HG03520 (cell line): Measurements from ENCODE around the gene PRMT5.

ENCODE experiments used
- ATAC-seq: cut with Tn5 transposase; IDR thresholded peaks from one replicate; pipeline ENCODE4 v1.9.1; 2021; ENCODE audit warnings: mild to moderate bottlenecking, moderate library complexity; ENCODE audit not compliant: unreplicated experiment

Gene PRMT5

DNA sequence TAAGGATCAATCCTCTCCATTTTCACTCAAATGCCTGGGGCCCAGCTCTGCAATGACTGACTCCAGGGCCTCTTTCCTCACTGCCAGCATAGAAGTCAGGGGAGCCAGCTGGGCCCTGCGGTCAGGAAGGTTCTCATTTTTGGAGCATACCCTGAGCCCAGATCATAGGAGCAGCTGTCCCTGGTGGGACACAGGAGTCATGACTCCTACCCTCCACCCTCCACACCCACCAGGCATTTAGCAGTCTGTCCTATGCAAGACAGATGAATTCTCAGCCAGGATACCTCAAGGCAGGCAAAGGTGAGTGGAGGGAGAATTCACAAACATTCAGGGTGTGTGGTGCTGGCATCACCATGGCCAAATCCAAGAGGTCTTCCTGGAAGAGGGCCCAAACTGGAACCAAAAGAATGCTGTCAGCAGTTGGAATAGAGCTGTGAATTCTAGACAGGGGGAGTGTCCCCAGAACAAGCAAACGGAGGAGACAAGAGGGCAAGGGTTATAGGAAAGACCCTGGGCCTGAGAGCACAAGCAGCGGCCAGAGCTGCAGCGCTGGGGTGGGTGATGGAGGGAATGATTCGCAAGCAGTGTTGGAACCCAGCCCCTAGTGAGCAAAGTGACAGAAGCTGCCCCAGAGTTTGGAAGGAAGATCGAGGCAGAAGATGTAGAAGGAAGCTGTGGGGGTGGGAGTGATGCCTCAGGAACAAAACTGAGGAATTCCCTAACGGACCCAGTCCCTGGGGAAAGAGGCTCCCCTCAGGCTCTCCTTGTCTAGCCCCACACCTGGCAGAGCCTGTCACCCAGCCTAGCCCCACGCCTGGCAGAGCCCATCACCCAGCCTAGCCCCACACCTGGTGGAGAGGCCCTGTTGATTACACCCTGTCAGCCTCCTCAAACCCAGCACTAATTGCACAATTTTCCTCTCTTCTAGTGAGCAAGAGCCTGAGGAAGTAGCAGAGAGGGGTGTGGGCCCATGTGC, 50.6 kb downstream of the PRMT5 start:
- ATAC-seq: no peak

DNA sequence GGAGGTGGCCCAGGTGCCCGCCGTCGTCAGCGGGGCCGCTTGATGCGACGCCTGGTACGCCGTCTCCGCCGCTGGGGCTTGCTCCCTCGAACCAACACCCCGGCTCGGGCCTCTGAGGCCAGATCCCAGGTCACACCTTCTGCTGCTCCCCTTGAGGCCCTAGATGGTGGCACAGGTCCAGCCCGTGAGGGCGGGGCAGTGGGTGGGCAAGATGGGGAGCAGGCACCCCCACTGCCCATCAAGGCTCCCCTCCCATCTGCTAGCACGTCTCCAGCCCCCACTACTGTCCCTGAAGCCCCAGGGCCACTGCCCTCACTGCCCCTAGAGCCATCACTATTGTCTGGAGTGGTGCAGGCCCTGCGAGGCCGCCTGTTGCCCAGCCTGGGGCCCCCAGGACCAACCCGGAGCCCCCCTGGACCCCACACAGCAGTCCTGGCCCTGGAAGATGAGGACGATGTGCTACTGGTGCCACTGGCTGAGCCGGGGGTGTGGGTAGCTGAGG, 52.1 kb downstream of the PRMT5 start:
- no peak for ATAC-seq

DNA sequence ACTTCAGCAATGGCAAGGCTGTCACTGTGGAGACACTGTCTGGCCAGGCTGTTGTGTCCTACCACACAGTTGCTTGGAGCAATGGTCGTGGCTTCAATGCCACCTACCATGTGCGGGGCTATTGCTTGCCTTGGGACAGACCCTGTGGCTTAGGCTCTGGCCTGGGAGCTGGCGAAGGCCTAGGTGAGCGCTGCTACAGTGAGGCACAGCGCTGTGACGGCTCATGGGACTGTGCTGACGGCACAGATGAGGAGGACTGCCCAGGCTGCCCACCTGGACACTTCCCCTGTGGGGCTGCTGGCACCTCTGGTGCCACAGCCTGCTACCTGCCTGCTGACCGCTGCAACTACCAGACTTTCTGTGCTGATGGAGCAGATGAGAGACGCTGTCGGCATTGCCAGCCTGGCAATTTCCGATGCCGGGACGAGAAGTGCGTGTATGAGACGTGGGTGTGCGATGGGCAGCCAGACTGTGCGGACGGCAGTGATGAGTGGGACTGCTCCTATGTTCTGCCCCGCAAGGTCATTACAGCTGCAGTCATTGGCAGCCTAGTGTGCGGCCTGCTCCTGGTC, 53.3 kb downstream of the PRMT5 start:
- no peak for ATAC-seq

DNA sequence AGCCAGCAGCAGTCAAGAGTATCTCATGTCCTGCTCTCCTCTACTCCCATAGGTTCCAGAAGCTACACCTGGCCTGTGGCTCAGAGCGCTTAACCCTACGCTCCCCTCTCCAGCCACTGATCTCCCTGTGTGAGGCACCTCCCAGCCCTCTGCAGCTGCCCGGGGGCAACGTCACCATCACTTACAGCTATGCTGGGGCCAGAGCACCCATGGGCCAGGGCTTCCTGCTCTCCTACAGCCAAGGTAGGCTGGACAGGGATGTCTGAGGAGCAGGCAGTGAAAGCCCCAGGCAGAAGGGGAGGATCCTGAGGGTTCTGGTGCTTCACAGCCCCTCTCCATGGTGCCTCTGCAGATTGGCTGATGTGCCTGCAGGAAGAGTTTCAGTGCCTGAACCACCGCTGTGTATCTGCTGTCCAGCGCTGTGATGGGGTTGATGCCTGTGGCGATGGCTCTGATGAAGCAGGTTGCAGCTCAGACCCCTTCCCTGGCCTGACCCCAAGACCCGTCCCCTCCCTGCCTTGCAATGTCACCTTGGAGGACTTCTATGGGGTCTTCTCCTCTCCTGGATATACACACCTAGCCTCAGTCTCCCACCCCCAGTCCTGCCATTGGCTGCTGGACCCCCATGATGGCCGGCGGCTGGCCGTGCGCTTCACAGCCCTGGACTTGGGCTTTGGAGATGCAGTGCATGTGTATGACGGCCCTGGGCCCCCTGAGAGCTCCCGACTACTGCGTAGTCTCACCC, 54.0 kb downstream of the PRMT5 start:
- no peak for ATAC-seq

DNA sequence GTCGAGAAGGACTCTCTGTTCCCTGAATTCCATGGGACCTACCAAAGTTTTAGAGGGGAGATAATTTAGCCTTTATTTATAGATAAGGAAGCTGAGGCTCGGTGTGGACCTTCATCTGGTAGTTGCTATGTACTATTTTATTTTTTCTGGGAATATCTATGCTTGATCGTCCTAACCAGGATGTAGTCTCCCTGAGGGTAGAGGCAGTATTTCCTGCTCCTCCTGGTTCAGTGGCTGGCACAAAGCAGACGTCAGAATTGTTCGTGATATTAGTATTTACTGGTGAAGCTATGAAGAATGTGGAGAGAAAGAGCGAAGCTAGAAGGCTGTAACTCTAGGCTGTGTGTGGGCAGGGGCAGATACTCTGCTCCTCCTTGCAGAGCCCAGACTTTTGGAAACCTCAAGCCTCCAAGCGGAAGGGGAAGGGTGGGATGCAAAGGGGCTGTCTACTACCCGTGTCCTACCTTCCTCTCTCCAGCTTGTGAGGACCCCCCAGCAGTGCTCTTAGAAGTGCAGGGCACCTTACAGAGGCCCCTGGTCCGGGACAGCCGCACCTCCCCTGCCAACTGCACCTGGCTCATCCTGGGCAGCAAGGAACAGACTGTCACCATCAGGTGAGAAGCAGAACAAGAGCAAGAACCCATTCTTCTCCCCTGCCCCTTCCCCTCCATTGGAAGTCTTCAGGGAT, 56.2 kb downstream of the PRMT5 start:
- no peak for ATAC-seq

DNA sequence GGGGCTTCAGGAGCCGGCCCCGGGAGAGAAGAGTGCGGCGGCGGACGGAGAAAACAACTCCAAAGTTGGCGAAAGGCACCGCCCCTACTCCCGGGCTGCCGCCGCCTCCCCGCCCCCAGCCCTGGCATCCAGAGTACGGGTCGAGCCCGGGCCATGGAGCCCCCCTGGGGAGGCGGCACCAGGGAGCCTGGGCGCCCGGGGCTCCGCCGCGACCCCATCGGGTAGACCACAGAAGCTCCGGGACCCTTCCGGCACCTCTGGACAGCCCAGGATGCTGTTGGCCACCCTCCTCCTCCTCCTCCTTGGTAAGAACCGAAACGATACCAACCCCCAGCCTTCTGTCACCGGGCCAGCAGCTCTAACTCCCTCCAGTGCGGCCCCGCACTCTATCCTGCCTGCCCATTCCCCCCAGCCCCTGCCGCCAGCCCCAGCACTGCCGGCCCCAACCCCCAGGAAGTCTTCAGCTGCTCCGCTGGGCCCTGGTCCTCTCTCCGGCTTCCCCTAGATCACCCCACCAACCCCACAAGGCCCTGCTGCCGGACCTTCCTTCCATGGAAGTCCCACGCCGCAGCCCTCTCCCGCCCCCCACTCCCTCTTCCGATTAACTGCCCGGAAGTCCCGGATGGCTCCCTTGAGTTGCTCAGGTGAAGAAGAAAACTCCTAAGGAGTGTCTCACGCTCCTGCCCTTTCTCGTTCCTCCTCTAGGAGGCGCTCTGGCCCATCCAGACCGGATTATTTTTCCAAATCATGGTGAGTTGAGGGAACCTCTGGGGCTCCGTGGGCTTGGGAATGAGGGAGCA, 56.9 kb downstream of the PRMT5 start:
- ATAC-seq: no peak

DNA sequence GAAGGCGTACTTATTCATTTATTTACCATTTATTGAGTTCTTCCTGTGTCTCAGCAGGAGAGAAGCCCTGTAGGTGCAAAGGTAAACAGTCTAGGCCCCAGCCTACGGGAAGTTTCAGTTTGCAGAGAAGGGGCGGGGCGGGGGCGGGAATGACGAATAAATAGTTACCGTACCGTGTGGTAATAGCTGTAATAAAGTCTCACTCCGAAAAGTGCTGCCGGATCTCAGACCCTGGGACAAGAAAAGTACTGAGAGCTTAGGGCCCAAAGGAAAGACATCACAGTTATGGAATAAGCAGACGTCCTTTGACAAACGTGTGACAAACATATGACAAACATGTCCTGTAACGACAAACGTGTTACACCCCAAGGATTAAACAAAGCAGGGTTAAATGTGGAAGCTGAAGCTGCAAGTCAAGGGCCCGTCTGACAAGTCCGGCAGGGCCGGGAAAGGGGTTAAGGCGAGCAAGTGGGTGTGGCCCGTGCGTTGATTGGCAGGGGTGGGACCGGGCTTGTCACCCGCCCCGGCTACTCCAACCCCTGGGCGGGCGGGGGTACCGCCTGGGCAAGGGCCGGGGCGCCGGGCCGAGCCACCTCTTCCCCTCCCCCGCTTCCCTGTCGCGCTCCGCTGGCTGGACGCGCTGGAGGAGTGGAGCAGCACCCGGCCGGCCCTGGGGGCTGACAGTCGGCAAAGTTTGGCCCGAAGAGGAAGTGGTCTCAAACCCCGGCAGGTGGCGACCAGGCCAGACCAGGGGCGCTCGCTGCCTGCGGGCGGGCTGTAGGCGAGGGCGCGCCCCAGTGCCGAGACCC, 57.7 kb downstream of the PRMT5 start, which contains the start of gene LRP10:
Gene LRP10, plus strand, starts transcription at position 517 of the 809 bp plus-strand sequence. CDS start 564 bp downstream, outside the sequence.
- peak; percentile 60 for ATAC-seq

DNA sequence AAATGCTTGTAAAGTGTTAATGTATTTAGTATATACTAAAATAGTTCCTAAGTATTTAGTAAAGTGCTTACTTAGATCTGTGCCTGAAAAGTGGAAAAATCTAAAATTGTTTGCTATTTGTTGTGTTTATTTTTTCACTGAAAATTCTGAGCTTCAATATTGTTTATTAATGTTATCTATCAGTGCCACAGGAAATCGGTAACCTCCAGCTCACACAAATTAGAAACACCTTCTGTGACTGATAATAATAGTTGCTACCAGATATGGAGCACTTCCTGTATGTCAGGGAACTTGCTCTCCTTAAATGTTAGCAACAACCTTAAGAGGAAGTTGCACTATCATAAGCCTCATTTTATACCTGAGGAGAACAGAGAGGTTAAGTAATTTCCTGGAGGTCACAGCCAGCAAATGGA, 58.4 kb downstream of the PRMT5 start:
- peak; percentile 42 for ATAC-seq
